Endodermal cell (in vitro differentiated cells): ENCODE results near the gene TBXA2R. TPM values are rescaled to one million over a fixed set of nuclear protein-coding genes. Genes with fewer than 3 reads are reported as not detected.

Experiments
- DNase-seq: peaks from one replicate; pipeline ENCODE4 v3.0.0-alpha.2; 2017
- H3K27ac ChIP-seq: 2 replicates; pipeline ENCODE4 v1.5.1; 2013; ENCODE audit warnings: mild to moderate bottlenecking, low read depth, low read length, moderate library complexity
- H3K27me3 ChIP-seq: 2 replicates; pipeline ENCODE4 v1.6.1; 2013; ENCODE audit warnings: mild to moderate bottlenecking, low read length, moderate library complexity; ENCODE audit not compliant: insufficient read depth, control insufficient read depth, poor library complexity, severe bottlenecking
- H3K36me3 ChIP-seq: 2 replicates; pipeline ENCODE4 v1.7.0; 2013; ENCODE audit warnings: mild to moderate bottlenecking, low read length, moderate library complexity; ENCODE audit not compliant: control insufficient read depth, insufficient read depth
- H3K4me1 ChIP-seq: one replicate; pipeline ENCODE4 v1.7.0; 2013; ENCODE audit warnings: low read length; ENCODE audit not compliant: control insufficient read depth, insufficient read depth
- H3K4me3 ChIP-seq: 2 replicates; pipeline ENCODE4 v1.5.1; 2013; ENCODE audit warnings: mild to moderate bottlenecking, low read length, moderate library complexity
- H3K9ac ChIP-seq: 2 replicates; pipeline ENCODE4 v1.6.1; 2013; ENCODE audit warnings: mild to moderate bottlenecking, low read length, moderate library complexity; ENCODE audit not compliant: poor library complexity, severe bottlenecking; ENCODE audit errors: extremely low read depth
- H3K9me3 ChIP-seq: 2 replicates; pipeline ENCODE4 v1.6.1; 2013; ENCODE audit warnings: mild to moderate bottlenecking, low read length, moderate library complexity; ENCODE audit not compliant: control insufficient read depth
- H3K27ac Mint-ChIP-seq: 2 replicates; pipeline ENCODE4 v1.8.0; 2020; ENCODE audit warnings: mixed read lengths
- H3K27me3 Mint-ChIP-seq: 2 replicates; pipeline ENCODE4 v1.8.0; 2021; ENCODE audit warnings: mild to moderate bottlenecking, mixed read lengths; ENCODE audit not compliant: insufficient read depth
- H3K36me3 Mint-ChIP-seq: 2 replicates; pipeline ENCODE4 v1.8.0; 2020; ENCODE audit warnings: low read depth, mixed read lengths
- H3K4me1 Mint-ChIP-seq: 2 replicates; pipeline ENCODE4 v1.8.0; 2020; ENCODE audit warnings: mixed read lengths
- H3K4me3 Mint-ChIP-seq: 2 replicates; pipeline ENCODE4 v1.8.0; 2020; ENCODE audit warnings: mild to moderate bottlenecking, moderate library complexity, mixed read lengths
- H3K9me3 Mint-ChIP-seq: 2 replicates; pipeline ENCODE4 v1.8.0; 2020; ENCODE audit warnings: mild to moderate bottlenecking, mixed read lengths
- CTCF ChIP-seq: fragments of 200-600 bp; sonication (generic); conservative IDR thresholded peaks from 2 replicates; pipeline ENCODE4 v1.5.0; 2021; ENCODE audit warnings: antibody characterized with exemption, mild to moderate bottlenecking
- WGBS, 2 experiments: methylation state at CpG; one replicate each; pipeline versions ENCODE4 v1.1.5 to v1.1.7; 2013; ENCODE audit warnings: missing lambda C conversion rate in 2 of 2, mixed read lengths in 1 of 2; ENCODE audit not compliant: insufficient coverage in 1 of 2, insufficient read length in 1 of 2; 5-methylcytosine and 5-hydroxymethylcytosine counted together
- total RNA-seq, 2 donors: library from RNA; stranded (reverse); fragmentation: NEBNext Ultra II Directional in 1 of 2; extraction: Animal tissue kit (Norgen Biotek cat#: 25700) in 1 of 2; gene quantifications; 2 replicates in 1 of 2; 3 replicates in 1 of 2; pipeline ENCODE4 v1.2.1, GENCODE V29; 2021

Gene TBXA2R
- total RNA-seq, 2 donors from 2014 or later = 0.29 to 0.42 TPM

GRCh38 chr19:3604227-3604986 lies 2.3 kb downstream of the TBXA2R start:
- Mint-ChIP-seq H3K4me3 (no peak overlapping the region), H3K9me3 (no peaks in the 10 kb centered on the region), H3K27me3 (peaks cover 2% of the 10 kb centered on the region), H3K27ac (no peak overlapping the region), H3K36me3 (no peaks in the 10 kb centered on the region), H3K4me1 (peaks cover 6% of the 10 kb centered on the region)
- no peak for DNase-seq
- Histone ChIP-seq H3K9me3 (no peaks in the 10 kb centered on the region), H3K4me3 (no peak overlapping the region), H3K4me1 (no peaks in the 10 kb centered on the region), H3K27me3 (peaks cover 16% of the 10 kb centered on the region), H3K36me3 (no peaks in the 10 kb centered on the region), H3K9ac (no peak overlapping the region), H3K27ac (no peak overlapping the region)
- TF ChIP-seq CTCF = no peak
- 84 to 91% methylated on average over 19 to 27 of the region's 27 CpGs for WGBS, 2 experiments

DNA sequence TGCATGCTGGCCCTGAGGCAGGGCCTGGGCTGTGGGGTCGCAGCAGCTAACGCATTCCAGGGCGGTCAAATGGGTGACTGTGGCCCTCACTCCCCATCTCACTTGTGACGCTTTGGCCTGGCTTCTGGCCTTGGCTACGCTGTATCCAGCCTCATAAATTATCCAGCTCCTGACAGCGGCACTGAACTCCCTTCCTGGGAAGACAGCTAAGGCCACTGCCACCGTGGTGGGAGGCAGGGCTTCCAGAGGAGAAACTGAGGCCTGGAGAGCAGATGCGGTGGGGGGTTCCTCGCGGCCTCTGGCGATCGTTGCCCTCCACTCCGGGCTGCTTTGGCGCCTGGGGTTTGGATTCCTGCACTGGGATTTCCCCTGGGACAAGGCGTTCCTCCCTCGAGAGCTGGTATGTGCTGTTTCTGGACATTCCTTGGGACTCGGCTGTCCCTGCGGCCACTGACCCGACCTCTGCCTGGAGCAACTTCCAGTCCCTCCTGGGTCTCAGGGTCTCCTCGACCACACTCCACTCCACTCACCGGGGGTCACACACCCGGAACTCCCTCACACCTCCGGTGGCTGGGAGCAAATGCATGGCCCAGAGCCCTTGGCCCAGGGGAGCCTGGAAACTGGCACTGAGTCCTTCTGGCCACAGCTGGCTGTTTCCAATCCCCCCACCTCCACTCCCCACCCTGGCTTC lies 3.4 kb downstream of the TBXA2R start:
- Histone ChIP-seq H3K36me3 (no peaks in the 10 kb centered on the region), H3K27ac (no peak overlapping the region), H3K27me3 (peaks cover 16% of the 10 kb centered on the region), H3K4me3 (no peak overlapping the region), H3K9ac (no peak overlapping the region), H3K9me3 (no peaks in the 10 kb centered on the region), H3K4me1 (no peaks in the 10 kb centered on the region)
- WGBS, 2 experiments = 90 to 97% methylated on average over 9 to 23 of the region's 23 CpGs
- Mint-ChIP-seq H3K4me3 (no peak overlapping the region), H3K36me3 (no peaks in the 10 kb centered on the region), H3K27ac (no peak overlapping the region), H3K27me3 (peaks cover 2% of the 10 kb centered on the region), H3K9me3 (no peaks in the 10 kb centered on the region), H3K4me1 (peaks cover 6% of the 10 kb centered on the region)
- no peak for DNase-seq
- TF ChIP-seq CTCF = no peak

GRCh38 chr19:3601021-3601420 lies 5.7 kb downstream of the TBXA2R start:
- H3K27me3 ChIP-seq = peaks cover 12% of the 10 kb centered on the region
- Mint-ChIP-seq H3K4me3 (no peak overlapping the region), H3K9me3 (no peaks in the 10 kb centered on the region), H3K27ac (no peak overlapping the region), H3K27me3 (no peaks in the 10 kb centered on the region), H3K4me1 (no peaks in the 10 kb centered on the region), H3K36me3 (no peaks in the 10 kb centered on the region)
- no peak overlapping the region for H3K4me3 ChIP-seq
- no peak overlapping the region for H3K27ac ChIP-seq
- no peaks in the 10 kb centered on the region for H3K36me3 ChIP-seq
- TF ChIP-seq CTCF = no peak
- WGBS, 2 experiments = 95% methylated on average over 11 of the region's 12 CpGs
- no peak overlapping the region for H3K9ac ChIP-seq
- DNase-seq = no peak
- no peaks in the 10 kb centered on the region for H3K9me3 ChIP-seq
- H3K4me1 ChIP-seq = no peaks in the 10 kb centered on the region
